GM08714 (cell line): Measurements from ENCODE around the gene C3orf20.

ENCODE experiments used
- H3K4me3 ChIP-seq: fragments of 200-500 bp; sonication (Bioruptor generic); 2 replicates; pipeline ENCODE4 v1.5.1; 2014; ENCODE audit warnings: mild to moderate bottlenecking, low read length, inconsistent platforms
- ZNF274 ChIP-seq: IDR thresholded peaks from 2 replicates; pipeline ENCODE4 v1.6.1; 2012; ENCODE audit warnings: mild to moderate bottlenecking, low read depth, low read length

The C3orf20 gene

GRCh38 chr3:14818804-14819500 lies 144.0 kb downstream of the C3orf20 start, which contains the start of gene FGD5:
Gene FGD5 (plus strand): TSS chr3:14818962. CDS start chr3:14819072, 110 bp downstream.
- no peak within 1 kb of the TSS for H3K4me3 ChIP-seq
- TF ChIP-seq ZNF274, result no peak

DNA sequence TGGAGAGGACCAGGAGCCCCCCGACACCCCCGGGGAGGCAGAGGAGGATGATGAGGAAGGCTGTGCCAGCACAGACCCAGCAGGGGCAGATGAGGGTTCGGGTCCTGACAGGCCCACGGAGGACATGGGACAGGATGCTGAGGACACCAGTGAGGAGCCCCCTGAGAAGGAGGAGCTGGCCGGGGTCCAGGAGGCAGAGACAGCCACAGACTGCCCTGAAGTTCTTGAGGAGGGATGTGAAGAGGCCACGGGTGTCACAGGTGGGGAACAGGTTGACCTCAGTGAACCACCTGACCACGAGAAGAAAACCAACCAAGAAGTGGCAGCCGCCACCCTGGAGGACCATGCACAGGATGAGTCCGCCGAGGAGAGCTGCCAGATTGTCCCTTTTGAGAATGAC lies 144.7 kb downstream of the C3orf20 start:
- no peak overlapping the region for H3K4me3 ChIP-seq
- TF ChIP-seq ZNF274, result no peak

GRCh38 chr3:14820156-14820555 lies 145.2 kb downstream of the C3orf20 start:
- TF ChIP-seq ZNF274, result no peak
- no peak overlapping the region for H3K4me3 ChIP-seq

GRCh38 chr3:14821151-14821550 lies 146.2 kb downstream of the C3orf20 start:
- no peak for TF ChIP-seq ZNF274
- no peak overlapping the region for H3K4me3 ChIP-seq

DNA sequence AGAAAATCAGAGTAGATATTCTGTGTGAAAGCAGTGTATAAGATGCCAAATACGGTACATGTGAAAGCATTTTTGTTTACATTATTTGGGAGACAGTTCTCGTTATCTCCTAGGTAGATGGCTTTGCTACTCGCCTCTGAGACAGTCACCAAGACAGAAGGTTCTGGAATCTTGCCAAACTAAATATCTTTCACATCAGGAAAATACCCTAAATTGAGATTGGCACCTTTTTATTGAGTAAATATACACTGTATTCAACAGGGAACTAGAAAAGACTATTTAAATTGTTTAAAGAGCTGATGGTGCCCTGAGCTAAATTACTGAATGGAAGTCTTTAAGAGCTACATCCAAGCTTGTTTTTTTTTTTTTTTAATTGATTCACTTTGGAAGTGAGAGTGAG lies 147.2 kb downstream of the C3orf20 start:
- H3K4me3 ChIP-seq, result no peak overlapping the region
- TF ChIP-seq ZNF274, result no peak
